Stimulated activated CD8-positive, alpha-beta memory T cell treated with anti-CD3 and anti-CD28 coated beads, Interleukin-12 subunit alpha, Interleukin-12 subunit beta, amount 100 ng/mL, for 4 hours (primary cell): Measurements from ENCODE around the gene FBN3.
"Not testable (repeated sequence)": the region's sequence is repeated elsewhere in the genome, so short reads cannot be mapped to it uniquely, and the experiment has no call there.

Source experiments
- DNase-seq: peaks from one replicate; pipeline ENCODE4 v3.0.0-alpha.2; 2020; ENCODE audit warnings: low read depth

Gene FBN3

DNA sequence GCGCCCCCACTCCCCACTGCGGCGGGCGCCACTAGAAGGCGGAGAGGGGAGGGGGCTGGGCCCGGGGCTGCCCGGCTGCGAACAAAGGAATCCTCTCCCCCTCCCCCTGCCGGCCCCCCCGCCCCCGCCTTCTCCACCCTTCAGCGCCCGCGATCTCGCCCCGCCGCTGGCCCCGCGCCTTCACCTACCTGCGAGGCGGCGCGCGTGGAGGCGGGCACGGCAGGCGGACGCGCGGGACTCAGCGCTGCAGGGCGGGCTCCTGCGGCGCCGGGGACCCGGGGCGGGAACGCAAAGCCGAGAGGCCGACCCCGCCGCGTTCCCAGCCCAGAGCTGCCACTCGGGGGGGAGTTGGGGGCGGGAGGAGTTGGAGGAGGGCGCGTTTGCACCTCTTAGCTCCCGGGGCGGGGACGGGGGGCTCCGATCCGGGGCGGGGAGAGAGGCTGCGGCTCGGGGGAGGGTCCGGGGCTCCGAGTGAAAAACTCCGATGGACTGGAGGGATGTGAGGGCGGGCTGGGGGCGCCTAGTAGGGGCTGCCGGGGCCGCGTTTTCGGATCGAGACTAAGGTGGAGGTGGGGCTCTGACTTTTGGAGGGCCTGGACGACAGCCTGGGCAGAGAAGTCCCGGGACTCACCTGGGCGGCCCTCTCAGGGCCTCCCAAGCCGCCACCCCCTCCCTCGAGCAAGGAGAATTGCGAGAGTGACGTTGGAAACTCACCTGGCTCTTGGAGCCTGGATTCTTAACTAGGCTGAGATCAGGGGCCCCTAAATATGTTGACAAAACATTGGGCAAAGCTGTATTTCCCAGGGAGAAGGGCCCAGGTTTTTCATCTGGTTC is at the start of gene FBN3:
Gene FBN3, minus strand, starts transcription at position 332 of the 834 bp plus-strand sequence. CDS start 2,112 bp downstream, outside the sequence.
- no peak for DNase-seq

GRCh38 chr19:8196271-8196927 is 47.0 kb upstream of the FBN3 start:
- DNase-seq = no peak

- no peak for DNase-seq
Observed at GRCh38 chr19:8194528-8195267, 45.3 kb upstream of the FBN3 start.

DNA sequence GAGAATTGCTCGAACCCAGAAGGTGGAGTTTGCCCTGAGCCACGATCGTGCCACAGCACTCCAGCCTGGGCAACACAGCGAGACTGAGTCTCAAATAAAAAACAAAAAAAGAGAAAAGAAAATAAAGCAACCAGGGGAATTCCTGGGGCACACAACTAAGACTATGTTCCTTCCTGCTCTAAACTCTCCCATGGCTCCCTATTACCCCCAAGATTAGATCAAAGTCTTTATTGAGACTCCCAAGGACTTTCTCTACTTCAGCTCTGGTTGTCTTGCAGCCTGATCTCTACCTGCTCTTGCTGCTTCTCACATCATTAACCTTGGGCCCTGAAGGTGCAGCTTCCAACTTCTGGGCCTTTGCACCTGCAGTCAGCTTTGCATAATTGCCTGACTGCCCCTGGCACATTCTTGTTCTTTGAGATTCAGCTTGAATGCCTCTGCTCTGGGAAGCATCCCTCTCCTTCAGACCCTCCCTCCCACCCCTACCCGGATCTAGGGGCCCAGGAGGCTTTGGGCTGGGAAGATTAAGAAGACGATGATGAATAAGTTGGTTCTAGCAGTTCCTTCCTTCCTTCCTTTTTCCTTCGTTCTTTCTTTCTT is 42.9 kb upstream of the FBN3 start:
- DNase-seq = no peak

GRCh38 chr19:8185343-8186068 is 36.1 kb upstream of the FBN3 start:
- DNase-seq = no peak

- DNase-seq = no peak
Observed at GRCh38 chr19:8184274-8184673, 34.9 kb upstream of the FBN3 start.

- DNase-seq = no peak
Observed at GRCh38 chr19:8180018-8180417, 30.6 kb upstream of the FBN3 start.

DNA sequence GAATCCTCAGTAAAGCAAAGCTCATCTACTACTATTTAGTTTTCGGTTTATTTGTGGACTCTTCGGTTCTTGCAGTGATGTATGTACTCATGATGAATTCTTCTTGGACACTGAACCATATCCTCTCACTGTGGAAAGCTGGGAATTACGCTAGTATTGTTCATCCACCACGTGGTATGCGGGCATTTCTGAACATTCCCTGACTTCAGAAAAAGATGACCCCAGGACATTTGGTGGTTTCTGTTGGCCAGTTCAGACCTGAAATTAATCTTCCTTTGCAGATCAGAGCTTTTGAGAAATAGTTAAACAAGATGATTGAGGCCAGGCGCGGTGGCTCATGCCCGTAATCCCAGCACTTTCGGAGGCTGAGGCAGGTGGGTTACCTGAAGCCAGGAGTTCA is 25.3 kb upstream of the FBN3 start:
- DNase-seq = no peak

DNA sequence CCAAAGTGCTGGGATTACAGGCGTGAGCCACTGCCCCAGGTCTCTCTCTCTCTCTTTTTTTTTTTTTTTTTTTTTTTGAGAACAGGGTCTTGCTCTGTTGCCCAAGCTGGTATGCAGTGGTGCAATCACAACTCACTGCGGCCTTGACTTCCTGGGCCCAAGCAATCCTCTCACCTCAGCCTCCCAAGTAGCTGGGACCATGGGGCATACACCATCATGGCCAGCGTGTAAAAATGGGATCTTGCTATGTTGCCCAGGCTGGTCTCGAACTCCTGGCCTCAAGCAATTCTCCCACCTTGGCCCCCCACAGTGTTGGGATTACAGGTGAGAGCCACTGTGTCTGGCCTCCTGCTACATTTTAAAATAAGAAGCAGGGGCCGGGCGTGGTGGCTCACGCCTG is 19.1 kb upstream of the FBN3 start:
- no peak for DNase-seq

DNA sequence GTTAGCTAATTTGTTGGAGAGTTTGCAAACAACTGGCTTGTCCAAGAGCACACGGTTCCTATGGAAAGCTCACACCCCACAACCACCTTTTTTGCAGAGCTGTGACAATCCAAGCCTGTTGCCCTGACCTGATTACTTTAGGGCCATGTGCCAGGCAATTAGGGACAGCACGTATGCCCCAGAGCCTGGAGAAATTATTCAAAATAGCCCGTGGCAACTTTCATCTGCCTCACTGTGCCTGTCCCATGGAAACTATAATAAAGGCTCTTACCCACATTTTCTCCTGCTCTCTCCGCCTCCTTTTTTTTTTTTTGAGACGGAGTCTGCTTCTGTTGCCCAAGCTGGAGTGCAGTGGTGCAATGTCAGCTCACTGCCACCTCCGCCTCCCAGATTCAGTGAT is 18.6 kb upstream of the FBN3 start:
- DNase-seq = no peak

DNA sequence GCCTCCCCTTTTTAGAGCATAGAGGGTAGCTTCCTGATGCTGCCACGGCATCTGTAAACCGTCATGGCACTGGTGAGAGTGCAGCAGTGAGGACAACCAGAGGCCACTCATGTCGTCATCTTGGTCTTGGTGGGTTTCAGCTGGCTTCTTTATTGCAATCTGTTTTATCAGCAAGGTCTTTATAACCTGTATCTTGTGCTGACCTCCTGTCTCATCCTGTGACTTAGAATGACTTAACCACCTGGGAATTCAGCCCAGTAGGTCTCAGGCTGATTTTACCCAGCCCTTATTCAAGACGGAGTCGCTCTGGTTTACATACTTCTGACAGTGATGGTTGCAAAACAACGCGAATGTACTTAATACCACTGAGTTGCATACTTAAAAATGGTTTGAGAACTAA is 14.4 kb upstream of the FBN3 start:
- DNase-seq = no peak

DNA sequence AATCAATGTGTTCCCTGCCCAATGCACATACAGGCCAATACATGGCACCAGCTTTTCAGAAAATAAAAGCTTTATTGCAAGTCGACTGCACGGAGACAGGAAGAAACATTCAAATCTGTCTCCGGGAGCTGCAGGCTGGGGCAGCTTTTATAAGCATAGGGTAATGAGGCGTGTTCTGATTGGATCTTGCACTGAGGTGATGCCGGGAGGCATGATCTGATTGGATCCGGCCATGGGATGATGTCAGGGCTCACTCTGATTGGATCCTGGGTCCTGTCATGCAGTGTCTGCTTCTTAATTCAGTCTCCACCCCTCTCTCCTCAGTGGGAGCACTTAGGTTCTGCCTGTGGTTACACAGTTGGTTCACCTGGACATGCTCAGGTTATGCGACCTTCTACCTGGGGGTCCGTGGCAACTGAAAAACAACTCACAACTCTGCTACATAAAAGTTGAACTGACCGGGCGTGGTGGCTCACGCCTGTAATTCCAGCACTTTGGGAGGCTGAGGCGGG is 11.8 kb upstream of the FBN3 start:
- no peak for DNase-seq

DNA sequence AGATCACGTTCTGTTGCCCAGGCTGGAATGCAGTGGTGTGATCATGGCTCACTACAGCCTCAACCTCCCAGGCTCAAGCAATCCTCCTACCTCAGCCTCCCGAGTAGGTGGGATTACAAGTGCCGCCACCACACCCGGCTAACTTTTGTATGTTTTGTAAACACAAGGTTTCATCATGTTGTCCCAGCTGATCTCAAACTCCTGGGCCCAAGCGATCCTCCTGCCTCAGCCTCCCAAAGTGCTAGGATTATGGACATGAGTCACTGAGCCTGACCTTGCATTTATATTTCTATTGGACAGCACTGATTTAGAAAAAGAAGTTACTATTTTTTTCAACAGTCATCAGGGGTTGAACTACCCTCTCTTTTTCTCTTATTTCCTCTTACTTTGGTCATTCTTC is 9.9 kb upstream of the FBN3 start:
- not testable (repeated sequence) for DNase-seq

GRCh38 chr19:8158411-8159074 is 9.2 kb upstream of the FBN3 start:
- DNase-seq = no peak

- DNase-seq = no peak
Observed at GRCh38 chr19:8155318-8155717, 5.9 kb upstream of the FBN3 start.

- not testable (repeated sequence) for DNase-seq
Observed at GRCh38 chr19:8154014-8154413, 4.6 kb upstream of the FBN3 start.

- DNase-seq = no peak
Observed at GRCh38 chr19:8151767-8152035, 2.3 kb upstream of the FBN3 start.

GRCh38 chr19:8150998-8151766 is 1.8 kb upstream of the FBN3 start:
- no peak for DNase-seq

DNA sequence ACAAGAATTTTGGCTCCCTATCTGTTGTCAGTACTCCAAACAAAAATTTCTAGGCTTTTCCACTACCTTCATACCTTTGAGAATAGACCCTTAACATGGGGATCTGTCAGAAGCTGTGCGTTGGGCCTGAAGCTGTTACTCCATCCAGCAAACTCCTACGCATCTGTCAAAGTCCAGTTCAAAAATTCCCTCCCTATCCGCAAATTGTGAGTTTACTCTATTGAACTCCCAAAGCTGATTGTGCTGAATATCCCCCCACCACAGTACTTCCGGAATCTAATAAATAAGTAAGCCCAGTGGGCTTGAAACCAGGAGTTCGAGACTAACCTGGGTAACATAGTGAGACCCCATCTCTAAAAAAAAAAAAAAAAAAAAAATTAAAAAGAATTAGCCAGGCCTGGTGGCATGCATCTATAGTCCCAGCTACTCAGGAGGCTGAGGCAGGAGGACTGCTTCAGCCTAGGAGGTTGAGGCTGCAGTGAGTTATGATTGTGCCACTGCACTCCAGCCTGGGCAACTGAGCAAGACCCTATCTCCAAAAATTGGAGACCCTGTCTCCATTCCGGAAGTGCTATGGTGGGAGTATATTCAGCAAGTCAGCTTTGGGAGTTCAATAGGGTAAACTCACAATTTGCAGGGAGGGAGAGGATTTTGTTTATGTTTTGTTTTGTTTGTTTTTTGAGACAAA is 930 bp upstream of the FBN3 start:
- no peak for DNase-seq
